ENCODE data around the gene CYB5D1.
"Not testable (repeated sequence)": the region's sequence is repeated elsewhere in the genome, so short reads cannot be mapped to it uniquely, and the experiment has no call there.

Gene CYB5D1, protein sequence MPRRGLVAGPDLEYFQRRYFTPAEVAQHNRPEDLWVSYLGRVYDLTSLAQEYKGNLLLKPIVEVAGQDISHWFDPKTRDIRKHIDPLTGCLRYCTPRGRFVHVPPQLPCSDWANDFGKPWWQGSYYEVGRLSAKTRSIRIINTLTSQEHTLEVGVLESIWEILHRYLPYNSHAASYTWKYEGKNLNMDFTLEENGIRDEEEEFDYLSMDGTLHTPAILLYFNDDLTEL

DNA sequence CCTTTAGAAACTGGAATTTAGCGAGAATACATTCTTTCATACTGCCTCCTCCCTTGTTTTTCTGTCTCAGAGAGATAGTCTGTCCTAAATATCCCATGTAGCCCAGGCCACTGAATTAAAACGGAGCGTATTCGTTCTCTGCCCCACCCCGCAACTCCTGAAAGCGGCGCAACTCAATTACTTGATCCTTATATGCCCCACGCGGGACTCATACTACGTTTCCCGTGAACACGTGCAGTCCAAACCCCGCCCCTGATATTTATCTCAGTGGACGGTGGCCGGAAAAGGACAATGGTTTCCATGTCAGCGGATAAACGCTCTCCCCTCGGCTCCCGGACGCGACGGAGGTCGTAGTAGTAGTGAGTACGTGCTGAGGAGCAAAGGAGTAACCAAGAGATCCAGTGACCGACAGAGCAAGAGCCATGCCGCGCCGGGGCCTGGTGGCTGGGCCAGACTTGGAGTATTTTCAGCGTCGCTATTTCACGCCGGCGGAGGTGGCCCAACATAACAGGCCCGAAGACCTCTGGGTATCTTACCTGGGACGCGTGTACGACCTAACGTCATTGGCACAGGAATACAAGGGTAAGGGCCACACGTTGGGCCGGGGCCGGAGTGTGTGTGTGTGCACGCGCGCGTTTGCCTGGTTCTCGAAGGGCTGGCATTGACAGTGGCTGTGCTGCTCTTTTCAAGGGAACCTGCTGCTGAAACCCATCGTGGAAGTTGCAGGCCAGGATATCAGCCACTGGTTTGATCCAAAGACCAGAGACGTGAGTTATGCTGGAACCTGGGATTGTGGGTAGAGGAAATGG, at the start of gene CYB5D1:
CYB5D1 (plus strand) TSS at position 291 of the 809 bp plus-strand sequence; CDS start at position 423, 132 bp downstream.
- H3K4me3 ChIP-seq (ENCODE audit: control insufficient read depth, low read depth, low read length): peak within 1 kb of the TSS; percentile 88
- peak; percentile 93 for DNase-seq (ENCODE audit: low read depth)
- TF ChIP-seq, protein P1, sequence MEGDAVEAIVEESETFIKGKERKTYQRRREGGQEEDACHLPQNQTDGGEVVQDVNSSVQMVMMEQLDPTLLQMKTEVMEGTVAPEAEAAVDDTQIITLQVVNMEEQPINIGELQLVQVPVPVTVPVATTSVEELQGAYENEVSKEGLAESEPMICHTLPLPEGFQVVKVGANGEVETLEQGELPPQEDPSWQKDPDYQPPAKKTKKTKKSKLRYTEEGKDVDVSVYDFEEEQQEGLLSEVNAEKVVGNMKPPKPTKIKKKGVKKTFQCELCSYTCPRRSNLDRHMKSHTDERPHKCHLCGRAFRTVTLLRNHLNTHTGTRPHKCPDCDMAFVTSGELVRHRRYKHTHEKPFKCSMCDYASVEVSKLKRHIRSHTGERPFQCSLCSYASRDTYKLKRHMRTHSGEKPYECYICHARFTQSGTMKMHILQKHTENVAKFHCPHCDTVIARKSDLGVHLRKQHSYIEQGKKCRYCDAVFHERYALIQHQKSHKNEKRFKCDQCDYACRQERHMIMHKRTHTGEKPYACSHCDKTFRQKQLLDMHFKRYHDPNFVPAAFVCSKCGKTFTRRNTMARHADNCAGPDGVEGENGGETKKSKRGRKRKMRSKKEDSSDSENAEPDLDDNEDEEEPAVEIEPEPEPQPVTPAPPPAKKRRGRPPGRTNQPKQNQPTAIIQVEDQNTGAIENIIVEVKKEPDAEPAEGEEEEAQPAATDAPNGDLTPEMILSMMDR (conservative IDR thresholded peaks at IDR 0.05; ENCODE audit: control insufficient read depth, insufficient read depth, low read depth, low read length): no peak

DNA sequence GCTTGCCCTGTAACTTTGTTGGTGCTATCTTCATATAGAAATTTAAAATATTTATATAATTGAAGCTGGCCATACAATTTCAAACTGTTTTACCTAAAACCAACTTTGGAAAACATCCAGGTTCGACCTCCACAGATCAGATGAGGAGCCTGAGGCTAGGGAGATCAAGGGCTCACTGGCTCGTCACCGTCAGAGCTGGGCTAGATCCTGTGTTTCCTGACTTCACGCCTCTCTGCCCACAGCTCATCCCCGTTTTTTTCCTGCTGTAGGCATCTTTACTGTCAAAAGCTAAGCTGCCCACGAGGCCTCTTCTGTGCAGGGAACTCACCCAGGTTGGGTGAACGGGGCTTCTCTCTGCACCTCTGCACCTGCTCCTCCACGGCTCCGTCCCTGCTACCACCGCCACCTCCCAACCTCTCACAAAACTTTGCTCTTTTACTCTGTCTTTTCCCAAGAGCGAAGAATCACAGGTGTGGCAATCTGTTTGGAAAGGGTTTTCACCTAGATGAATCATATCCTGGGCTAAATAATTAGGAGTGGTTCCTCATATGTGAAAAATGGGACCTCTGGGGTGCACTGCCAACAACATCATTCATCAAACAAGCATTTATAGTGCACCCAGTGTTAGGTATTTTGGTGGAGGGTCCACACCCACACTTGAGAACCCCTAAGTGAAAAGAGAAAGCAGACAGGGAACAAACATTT, 48.6 kb upstream of the CYB5D1 start:
- H3K4me3 ChIP-seq (ENCODE audit: control insufficient read depth, low read depth, low read length): no peak overlapping the region
- TF ChIP-seq, protein P1 (conservative IDR thresholded peaks at IDR 0.05; ENCODE audit: control insufficient read depth, insufficient read depth, low read depth, low read length): no peak
- DNase-seq (ENCODE audit: low read depth): no peak

DNA sequence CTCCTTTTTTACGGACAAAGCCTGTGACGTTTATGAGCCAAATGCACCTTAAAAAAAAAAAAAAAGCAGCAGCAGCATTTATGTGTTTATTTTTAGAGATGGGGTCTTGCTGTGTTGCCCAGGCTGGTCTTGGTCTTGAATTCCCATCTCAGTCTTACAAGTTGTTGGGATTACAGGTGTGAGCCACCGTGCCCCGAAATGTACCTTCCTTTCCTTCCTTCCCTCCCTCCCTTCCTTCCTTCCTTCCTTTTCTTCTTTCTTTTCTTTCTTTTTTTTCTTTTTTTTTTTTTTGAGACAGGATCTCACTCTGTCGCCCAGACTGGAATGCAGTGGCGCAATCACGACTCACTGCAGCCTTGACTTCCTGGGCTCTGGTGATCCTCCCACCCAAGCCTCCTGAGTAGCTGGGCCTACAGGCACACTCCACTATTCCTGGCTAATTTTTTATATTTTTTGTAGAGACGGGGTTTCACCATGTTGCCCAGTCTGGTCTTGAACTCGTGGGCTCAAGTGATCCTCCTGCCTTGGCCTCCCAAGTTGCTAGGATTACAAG, 47.9 kb upstream of the CYB5D1 start:
- peak; percentile 55 for DNase-seq (ENCODE audit: low read depth)
- H3K4me3 ChIP-seq (ENCODE audit: control insufficient read depth, low read depth, low read length): not testable (repeated sequence)

DNA sequence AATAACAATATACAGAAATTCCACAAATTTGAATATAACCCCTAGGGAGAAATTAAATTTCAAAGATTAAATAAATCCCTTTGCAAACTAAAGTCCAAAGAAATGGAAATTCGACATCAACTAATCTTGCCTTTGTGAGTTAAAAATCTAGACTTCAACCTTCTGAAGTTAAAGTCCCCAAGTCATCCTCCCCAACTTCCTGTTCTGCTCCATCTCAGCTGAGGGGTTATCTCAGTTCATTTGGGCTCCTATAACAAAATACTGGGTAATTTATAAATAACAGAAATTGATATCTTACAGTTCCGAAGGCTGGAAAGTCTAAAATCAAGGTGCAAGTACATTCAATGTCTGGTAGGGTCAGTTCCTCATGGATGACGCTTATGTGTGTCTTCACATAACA, 46.6 kb upstream of the CYB5D1 start:
- no peak overlapping the region for H3K4me3 ChIP-seq (ENCODE audit: control insufficient read depth, low read depth, low read length)
- TF ChIP-seq, protein P1 (conservative IDR thresholded peaks at IDR 0.05; ENCODE audit: control insufficient read depth, insufficient read depth, low read depth, low read length): no peak
- DNase-seq (ENCODE audit: low read depth): no peak

DNA sequence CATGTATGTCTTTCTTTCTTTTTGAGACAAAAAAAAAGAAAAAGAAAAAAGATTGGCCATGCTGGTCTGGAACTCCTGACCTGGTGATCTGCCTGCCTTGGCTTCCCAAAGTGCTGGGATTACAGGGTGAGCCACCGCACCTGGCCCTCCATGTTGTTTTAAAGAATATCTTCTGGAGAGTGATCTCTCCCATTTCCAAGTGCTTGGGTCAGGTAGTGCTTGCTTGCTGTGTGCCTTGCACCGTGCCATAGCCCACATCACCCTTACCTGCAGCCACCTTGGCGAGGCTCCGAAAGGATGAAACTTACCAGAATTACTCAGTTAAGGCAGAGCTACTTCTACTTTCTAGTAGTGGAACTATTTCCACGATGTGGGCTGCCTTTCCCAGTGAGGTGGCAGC, 42.8 kb upstream of the CYB5D1 start:
- TF ChIP-seq, protein P1 (conservative IDR thresholded peaks at IDR 0.05; ENCODE audit: control insufficient read depth, insufficient read depth, low read depth, low read length): no peak
- no peak overlapping the region for H3K4me3 ChIP-seq (ENCODE audit: control insufficient read depth, low read depth, low read length)
- no peak for DNase-seq (ENCODE audit: low read depth)

DNA sequence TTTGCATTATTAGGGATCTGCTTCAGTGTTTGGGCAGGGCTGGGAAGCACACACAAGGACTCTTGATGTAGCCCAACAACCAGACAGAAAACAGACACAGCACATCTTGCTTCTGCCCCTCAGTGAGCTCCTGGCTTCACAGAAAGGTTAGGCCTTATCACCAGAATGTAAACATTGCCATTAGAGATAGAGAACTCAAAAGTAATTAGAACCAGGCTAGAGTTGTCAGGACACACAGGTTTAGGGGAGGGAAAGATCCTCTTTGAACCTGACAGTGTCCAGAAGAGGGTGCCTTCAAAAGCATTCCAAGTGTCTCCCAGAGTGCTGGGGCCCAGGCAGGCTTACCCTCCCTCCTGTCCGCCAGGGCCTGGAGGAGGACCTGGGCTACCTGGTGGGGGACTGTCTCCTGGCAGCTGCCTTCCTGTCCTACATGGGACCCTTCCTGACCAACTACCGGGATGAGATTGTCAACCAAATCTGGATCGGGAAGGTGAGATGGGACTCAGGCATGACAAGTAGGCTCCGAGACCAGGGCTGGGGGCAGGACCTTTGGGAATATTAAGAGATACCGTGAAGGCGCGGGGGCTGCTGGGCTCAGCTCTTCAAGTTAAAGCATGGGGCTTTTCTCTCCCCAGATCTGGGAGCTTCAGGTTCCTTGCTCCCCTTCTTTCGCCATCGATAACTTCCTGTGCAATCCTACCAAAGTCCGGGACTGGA, 40.7 kb upstream of the CYB5D1 start:
- no peak overlapping the region for H3K4me3 ChIP-seq (ENCODE audit: control insufficient read depth, low read depth, low read length)
- no peak for DNase-seq (ENCODE audit: low read depth)
- TF ChIP-seq, protein P1 (conservative IDR thresholded peaks at IDR 0.05; ENCODE audit: control insufficient read depth, insufficient read depth, low read depth, low read length): no peak
